Activated naive CD8-positive, alpha-beta T cell treated with anti-CD3 and anti-CD28 coated beads, Interleukin-2, amount 50 U/mL, for 24 hours (primary cell): ENCODE results near the gene IL1RAPL1.

Source experiments
- ATAC-seq: fragments of 150-1000 bp; cut with Tn5 transposase; one replicate; pipeline ENCODE4 v1.10.0; 2021
- DNase-seq: peaks from one replicate; pipeline ENCODE4 v3.0.0; 2021
- H3K27ac Mint-ChIP-seq: one replicate; pipeline ENCODE4 v1.8.0; 2021; ENCODE audit warnings: mild to moderate bottlenecking, mixed read lengths
- H3K27me3 Mint-ChIP-seq: one replicate; pipeline ENCODE4 v1.8.0; 2021; ENCODE audit warnings: mixed read lengths
- H3K36me3 Mint-ChIP-seq: one replicate; pipeline ENCODE4 v1.8.0; 2021; ENCODE audit warnings: low read depth, mixed read lengths
- H3K4me1 Mint-ChIP-seq: one replicate; pipeline ENCODE4 v1.8.0; 2021; ENCODE audit warnings: mixed read lengths
- H3K4me3 Mint-ChIP-seq: one replicate; pipeline ENCODE4 v1.8.0; 2021; ENCODE audit warnings: mild to moderate bottlenecking, moderate library complexity, mixed read lengths
- H3K9me3 Mint-ChIP-seq: one replicate; pipeline ENCODE4 v1.8.0; 2021; ENCODE audit warnings: mixed read lengths

IL1RAPL1 gene

DNA sequence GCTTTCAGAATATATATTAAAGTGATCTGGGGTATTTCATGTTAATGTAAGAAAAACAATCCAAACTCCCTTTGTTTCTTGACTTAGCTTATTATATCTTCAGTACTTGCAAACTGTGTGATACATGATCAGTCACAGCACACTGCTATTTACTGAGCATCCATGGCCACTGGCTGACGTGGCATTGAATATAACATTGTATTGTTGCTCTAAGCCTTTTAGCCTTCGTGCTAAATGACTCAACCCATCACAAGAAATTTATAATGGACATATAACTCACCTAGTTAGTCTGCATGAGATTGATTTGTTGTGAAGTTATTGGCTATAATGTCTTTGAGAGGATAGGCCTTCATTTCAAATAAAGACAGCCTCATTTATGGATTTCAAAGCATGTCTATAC is 642.6 kb downstream of the IL1RAPL1 start:
- DNase-seq: no peak
- Mint-ChIP-seq H3K4me3 (no peak overlapping the region), H3K4me1 (no peaks in the 10 kb centered on the region), H3K9me3 (no peaks in the 10 kb centered on the region), H3K27me3 (no peaks in the 10 kb centered on the region), H3K36me3 (no peaks in the 10 kb centered on the region), H3K27ac (no peak overlapping the region)
- no peak for ATAC-seq

DNA sequence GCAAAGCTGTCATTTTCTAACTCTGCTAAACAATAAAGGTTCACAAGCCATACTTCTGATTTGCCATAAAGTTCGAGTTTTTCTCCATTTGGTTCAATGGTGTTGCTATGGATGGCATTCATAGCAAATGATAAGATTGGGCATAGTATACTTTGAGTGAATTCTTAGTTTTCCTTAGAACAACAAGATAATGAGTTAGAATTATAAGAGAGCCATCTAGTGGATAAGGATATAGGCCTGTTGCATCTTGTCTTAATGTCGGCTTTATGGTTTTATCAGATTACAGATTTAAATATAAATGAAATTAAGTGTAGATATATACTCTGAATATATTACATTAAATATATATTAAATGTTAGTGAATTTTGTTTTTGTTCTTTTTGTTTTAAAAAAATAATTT is 644.6 kb downstream of the IL1RAPL1 start:
- ATAC-seq (no peak), DNase-seq (no peak)
- Mint-ChIP-seq H3K4me1 (no peaks in the 10 kb centered on the region), H3K27me3 (no peaks in the 10 kb centered on the region), H3K36me3 (no peaks in the 10 kb centered on the region), H3K4me3 (no peak overlapping the region), H3K27ac (no peak overlapping the region), H3K9me3 (no peaks in the 10 kb centered on the region)

DNA sequence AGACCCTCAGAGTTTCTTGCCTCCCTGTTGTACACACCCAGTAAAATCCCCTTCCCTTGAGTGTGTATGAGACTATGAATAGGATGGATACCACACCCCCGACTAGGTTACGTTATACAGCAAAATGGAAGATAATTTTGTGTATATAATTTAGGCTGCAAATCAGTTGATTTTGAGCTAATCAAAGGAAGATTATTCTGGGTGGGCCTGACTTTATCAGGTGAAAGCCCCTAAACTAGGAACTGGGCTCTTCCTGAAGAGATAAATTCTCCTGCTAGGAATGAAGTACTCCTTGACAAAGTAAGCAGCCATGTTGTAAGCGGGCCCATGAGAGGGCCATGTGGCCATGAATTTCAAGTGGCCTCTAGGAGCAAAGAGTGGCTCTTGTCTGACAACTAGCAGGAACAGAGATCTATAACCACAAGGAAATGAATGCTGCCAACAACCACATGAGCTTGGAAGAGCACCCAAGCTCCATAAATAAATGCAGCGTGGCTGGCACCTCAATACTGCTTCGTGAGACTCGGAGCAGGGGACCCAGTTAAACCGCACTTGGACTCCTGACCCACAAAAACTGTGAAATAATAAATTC is 646.4 kb downstream of the IL1RAPL1 start:
- no peak overlapping the region for H3K27ac Mint-ChIP-seq
- H3K9me3 Mint-ChIP-seq: no peaks in the 10 kb centered on the region
- DNase-seq (no peak), ATAC-seq (no peak)
- H3K27me3 Mint-ChIP-seq: no peaks in the 10 kb centered on the region
- no peaks in the 10 kb centered on the region for H3K36me3 Mint-ChIP-seq
- no peaks in the 10 kb centered on the region for H3K4me1 Mint-ChIP-seq
- H3K4me3 Mint-ChIP-seq: no peak overlapping the region

DNA sequence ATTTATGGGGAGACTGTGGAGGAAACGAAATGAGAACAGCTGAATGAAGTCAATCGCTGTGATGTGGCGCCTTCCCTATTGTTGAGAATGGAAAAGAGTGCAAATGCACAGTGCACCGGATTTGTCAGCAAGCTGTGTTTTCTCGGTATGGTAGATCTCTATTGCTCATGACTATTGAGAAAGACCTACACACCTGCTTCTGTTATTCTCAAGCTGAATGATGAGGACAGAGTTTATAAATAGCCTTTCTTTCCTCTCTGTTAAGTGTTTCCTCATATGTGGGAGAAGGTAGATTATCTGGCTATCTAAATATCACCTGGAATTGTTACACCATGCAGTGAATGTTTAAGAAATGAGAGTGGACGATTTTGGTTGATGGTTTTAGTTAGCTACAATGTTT is 650.7 kb downstream of the IL1RAPL1 start:
- DNase-seq (no peak), ATAC-seq (no peak)
- H3K27me3 Mint-ChIP-seq: no peaks in the 10 kb centered on the region
- H3K9me3 Mint-ChIP-seq: no peaks in the 10 kb centered on the region
- no peaks in the 10 kb centered on the region for H3K4me1 Mint-ChIP-seq
- H3K4me3 Mint-ChIP-seq: no peak overlapping the region
- no peak overlapping the region for H3K27ac Mint-ChIP-seq
- H3K36me3 Mint-ChIP-seq: no peaks in the 10 kb centered on the region

DNA sequence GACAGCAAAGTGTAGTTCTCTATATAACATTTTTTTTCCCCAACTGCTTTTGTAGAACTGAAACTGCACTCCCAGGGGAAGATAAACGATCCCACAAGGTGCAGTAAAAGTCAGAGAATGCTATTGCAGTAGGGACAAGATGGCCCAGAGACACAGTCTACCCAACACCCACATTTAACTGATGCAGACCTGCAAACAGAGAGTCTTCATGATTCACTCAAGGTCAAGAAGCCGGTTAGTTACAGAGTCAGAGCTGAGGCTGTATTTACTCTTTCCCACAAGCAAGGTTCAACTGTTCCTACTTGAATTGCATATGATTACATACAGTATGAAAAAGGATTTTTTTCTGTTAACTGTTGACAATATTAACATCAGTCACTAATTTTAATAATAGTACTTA is 654.6 kb downstream of the IL1RAPL1 start:
- no peaks in the 10 kb centered on the region for H3K9me3 Mint-ChIP-seq
- ATAC-seq (no peak), DNase-seq (no peak)
- H3K27me3 Mint-ChIP-seq: no peaks in the 10 kb centered on the region
- no peaks in the 10 kb centered on the region for H3K4me1 Mint-ChIP-seq
- H3K36me3 Mint-ChIP-seq: no peaks in the 10 kb centered on the region
- H3K4me3 Mint-ChIP-seq: no peak overlapping the region
- H3K27ac Mint-ChIP-seq: no peak overlapping the region

DNA sequence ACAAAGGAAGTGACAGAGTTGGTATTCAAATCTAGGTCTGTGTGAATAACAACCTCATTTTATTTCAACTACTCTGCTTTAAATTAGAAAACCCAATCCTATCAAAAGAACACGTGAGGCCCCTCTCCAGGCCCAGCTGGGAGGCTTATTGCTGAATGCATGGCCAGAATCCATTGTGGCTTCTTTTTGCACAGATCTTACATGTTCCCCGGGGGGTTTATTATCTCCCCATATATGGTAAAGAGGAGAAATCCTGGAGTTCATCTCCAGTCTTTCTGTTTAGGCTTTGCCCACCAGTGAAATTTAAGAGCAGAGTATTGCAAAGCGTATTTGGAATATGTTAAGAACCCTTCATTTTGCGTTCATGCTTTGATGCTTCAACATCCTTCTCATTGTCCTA is 655.6 kb downstream of the IL1RAPL1 start:
- no peaks in the 10 kb centered on the region for H3K4me1 Mint-ChIP-seq
- DNase-seq (no peak), ATAC-seq (no peak)
- H3K4me3 Mint-ChIP-seq: no peak overlapping the region
- no peak overlapping the region for H3K27ac Mint-ChIP-seq
- no peaks in the 10 kb centered on the region for H3K27me3 Mint-ChIP-seq
- H3K9me3 Mint-ChIP-seq: no peaks in the 10 kb centered on the region
- H3K36me3 Mint-ChIP-seq: no peaks in the 10 kb centered on the region

DNA sequence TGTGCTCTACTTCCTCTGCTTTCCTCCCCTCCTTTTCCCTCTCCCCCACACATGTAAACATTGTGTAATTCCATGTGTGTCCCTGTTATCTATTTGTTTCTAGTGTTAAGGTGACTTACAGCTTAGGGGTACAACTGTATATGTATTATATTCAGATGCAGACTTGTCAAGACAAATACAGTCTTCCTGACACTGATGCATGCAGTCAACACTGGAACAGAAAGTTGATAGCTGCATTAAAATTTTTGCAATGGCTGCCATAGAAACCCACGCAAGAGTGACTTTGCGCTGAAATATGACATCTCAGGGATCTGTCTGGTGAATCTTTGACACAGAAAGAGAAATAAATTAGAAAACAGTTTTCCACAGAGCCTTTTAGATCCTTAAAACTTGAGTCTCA is 656.7 kb downstream of the IL1RAPL1 start:
- H3K36me3 Mint-ChIP-seq: no peaks in the 10 kb centered on the region
- no peaks in the 10 kb centered on the region for H3K27me3 Mint-ChIP-seq
- no peak for ATAC-seq
- no peak overlapping the region for H3K27ac Mint-ChIP-seq
- H3K9me3 Mint-ChIP-seq: no peaks in the 10 kb centered on the region
- H3K4me3 Mint-ChIP-seq: no peak overlapping the region
- H3K4me1 Mint-ChIP-seq: no peaks in the 10 kb centered on the region
- DNase-seq: no peak

DNA sequence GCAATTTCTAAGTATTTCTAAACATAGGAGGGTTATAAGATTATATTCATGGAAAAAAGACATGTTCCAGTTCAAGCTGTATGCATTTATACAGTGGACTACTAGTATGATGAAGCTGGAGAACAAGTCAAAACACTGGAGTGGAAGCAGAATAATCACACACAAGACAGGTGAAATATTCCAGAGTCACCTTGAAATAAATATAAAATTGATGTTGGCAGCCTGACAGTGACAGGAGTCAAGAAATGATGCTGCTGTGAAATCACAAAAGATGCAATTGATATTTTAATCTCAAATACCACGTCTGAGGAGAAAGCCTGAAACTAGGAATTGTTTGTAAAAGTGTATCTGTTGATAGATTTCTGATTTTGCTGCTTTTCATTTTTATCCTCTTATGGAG is 667.3 kb downstream of the IL1RAPL1 start:
- H3K4me1 Mint-ChIP-seq: no peaks in the 10 kb centered on the region
- H3K27ac Mint-ChIP-seq: no peak overlapping the region
- no peaks in the 10 kb centered on the region for H3K36me3 Mint-ChIP-seq
- no peak for ATAC-seq
- no peak overlapping the region for H3K4me3 Mint-ChIP-seq
- no peak for DNase-seq
- H3K9me3 Mint-ChIP-seq: no peaks in the 10 kb centered on the region
- H3K27me3 Mint-ChIP-seq: no peaks in the 10 kb centered on the region

DNA sequence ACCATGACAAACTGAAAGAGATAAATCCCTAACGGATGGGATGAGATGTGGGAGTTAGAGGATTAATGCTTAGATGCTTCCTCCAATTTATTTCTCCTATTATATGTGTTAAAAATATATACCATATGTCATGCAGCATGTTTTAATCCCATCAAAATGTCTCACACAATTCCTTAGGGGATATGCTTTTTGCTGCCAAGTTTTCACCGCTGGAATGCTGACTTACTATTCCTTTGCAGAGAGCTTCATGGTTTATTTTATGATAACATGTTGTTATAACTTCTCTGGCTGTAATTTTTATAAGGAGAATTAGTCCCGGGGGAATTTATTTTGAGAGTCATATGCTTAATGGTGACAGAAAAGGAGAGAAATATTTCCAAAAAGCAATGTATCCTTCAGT is 670.3 kb downstream of the IL1RAPL1 start:
- DNase-seq (no peak), ATAC-seq (no peak)
- Mint-ChIP-seq H3K9me3 (no peaks in the 10 kb centered on the region), H3K4me3 (no peak overlapping the region), H3K27me3 (no peaks in the 10 kb centered on the region), H3K36me3 (no peaks in the 10 kb centered on the region), H3K4me1 (no peaks in the 10 kb centered on the region), H3K27ac (no peak overlapping the region)

DNA sequence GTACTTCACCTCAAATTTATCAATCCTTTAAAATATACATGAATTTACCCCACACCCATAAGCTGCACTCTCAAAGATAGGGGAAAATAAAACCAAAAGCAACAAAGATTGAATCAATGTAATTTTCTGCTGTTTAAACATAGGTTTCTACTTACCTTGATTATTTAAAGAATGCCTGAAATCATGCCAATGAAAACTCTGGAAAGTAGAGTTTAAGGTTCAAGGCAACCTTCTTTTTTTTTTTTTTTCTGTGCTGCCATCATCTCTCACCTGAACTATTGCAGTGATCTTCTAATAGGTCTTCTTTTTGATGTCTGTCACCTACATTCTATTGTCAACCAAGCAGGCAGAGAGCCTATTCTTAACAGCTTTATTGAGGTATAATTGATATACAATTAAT is 682.1 kb downstream of the IL1RAPL1 start:
- Mint-ChIP-seq H3K27ac (no peak overlapping the region), H3K4me3 (no peak overlapping the region), H3K36me3 (no peaks in the 10 kb centered on the region), H3K27me3 (no peaks in the 10 kb centered on the region), H3K4me1 (no peaks in the 10 kb centered on the region), H3K9me3 (peaks cover 9% of the 10 kb centered on the region)
- ATAC-seq: no peak
- no peak for DNase-seq

DNA sequence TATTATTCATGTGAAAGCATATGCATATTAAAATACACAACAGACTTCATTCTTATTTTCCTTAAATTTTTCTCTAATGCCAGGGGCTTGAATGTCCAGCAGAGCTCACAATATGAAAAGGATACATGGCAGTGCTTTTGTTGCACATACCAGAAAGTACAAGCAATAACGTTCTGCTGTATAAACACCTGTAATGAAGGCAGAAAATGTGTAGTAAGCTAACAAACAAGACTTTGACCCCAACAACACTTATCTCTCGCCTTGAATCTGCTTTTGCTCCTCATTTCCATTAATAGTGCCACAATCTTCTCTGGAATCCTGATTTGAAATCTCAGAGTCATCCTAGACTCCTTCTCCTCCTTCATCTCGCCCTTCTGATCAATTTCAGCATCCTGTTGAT is 687.3 kb downstream of the IL1RAPL1 start:
- ATAC-seq: no peak
- Mint-ChIP-seq H3K27me3 (no peaks in the 10 kb centered on the region), H3K4me1 (no peaks in the 10 kb centered on the region), H3K9me3 (peaks cover 3% of the 10 kb centered on the region), H3K27ac (no peak overlapping the region), H3K4me3 (no peak overlapping the region), H3K36me3 (no peaks in the 10 kb centered on the region)
- no peak for DNase-seq

DNA sequence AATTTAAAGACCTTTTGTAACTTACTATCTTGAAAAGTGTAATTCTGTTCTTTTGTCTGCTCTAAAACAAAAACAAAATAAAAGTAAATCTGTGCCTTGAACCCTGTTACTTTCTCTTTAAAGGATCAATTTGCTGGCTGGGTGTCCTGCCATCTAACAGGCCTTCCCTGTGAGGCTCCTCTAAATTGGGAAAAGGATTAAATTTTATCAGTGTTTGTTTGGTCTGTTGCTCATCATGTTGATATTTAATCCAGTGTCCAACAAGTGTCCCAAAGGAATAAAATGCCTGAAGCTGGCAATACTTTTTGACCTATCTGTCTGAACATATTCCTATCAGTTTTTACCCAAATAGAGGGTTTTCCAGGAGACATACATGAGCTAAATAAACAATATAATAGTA is 688.7 kb downstream of the IL1RAPL1 start:
- no peak overlapping the region for H3K27ac Mint-ChIP-seq
- DNase-seq: no peak
- no peak for ATAC-seq
- H3K9me3 Mint-ChIP-seq: peaks cover 3% of the 10 kb centered on the region
- no peak overlapping the region for H3K4me3 Mint-ChIP-seq
- H3K4me1 Mint-ChIP-seq: no peaks in the 10 kb centered on the region
- H3K27me3 Mint-ChIP-seq: no peaks in the 10 kb centered on the region
- no peaks in the 10 kb centered on the region for H3K36me3 Mint-ChIP-seq

DNA sequence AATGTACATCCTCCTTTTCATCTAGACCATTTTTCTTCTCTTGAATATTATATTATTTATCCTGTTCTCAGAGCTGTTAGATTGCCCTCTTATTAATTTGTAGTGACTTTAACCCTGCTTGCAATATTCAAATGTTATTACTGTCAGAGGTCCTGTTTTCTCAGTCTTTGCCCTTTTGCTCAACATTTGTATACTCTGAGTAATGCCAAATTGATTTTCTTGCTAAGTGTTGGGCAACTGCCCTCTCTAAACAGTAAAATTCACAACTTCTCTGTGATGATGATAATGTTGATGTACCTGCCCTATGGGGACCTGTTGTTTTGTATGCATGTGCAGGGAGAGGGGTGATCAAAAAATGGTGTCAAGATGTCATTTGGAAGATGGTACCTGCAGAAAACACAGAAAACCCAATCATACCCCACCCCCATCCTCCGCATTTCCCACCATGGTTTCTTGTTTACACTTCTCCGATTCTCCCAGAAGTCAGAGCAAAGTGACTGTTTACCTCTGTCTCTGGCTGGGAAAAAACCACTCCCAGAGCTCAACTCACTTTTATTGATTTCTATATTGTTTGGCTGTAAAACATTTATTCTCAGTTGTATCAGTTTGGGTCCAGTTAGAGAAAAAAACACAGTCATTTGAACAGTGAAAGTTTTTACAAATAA is 694.0 kb downstream of the IL1RAPL1 start:
- no peaks in the 10 kb centered on the region for H3K27me3 Mint-ChIP-seq
- DNase-seq: no peak
- no peak overlapping the region for H3K27ac Mint-ChIP-seq
- ATAC-seq: no peak
- H3K4me1 Mint-ChIP-seq: no peaks in the 10 kb centered on the region
- H3K9me3 Mint-ChIP-seq: no peaks in the 10 kb centered on the region
- no peak overlapping the region for H3K4me3 Mint-ChIP-seq
- no peaks in the 10 kb centered on the region for H3K36me3 Mint-ChIP-seq

DNA sequence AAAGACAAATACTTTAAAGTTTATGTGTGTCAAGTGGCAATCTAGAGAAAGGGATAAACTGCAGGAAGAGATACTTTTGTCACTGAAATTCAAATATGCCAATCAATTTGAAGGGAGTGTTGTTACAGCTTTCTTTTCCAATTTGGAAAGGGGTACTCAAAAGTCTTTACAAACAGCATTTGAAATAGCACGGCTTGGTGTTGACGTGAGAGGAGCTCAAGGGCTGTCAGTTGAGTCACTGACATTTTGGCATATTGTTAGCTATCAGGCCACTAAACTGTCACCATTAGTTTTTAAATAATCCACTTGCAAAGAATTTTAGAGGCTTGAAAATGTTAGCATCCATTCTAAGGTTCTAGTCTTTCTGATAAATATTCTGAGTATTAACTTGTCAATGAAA is 698.4 kb downstream of the IL1RAPL1 start:
- no peak overlapping the region for H3K27ac Mint-ChIP-seq
- no peaks in the 10 kb centered on the region for H3K9me3 Mint-ChIP-seq
- H3K36me3 Mint-ChIP-seq: no peaks in the 10 kb centered on the region
- no peak overlapping the region for H3K4me3 Mint-ChIP-seq
- no peaks in the 10 kb centered on the region for H3K4me1 Mint-ChIP-seq
- ATAC-seq (no peak), DNase-seq (no peak)
- H3K27me3 Mint-ChIP-seq: no peaks in the 10 kb centered on the region

DNA sequence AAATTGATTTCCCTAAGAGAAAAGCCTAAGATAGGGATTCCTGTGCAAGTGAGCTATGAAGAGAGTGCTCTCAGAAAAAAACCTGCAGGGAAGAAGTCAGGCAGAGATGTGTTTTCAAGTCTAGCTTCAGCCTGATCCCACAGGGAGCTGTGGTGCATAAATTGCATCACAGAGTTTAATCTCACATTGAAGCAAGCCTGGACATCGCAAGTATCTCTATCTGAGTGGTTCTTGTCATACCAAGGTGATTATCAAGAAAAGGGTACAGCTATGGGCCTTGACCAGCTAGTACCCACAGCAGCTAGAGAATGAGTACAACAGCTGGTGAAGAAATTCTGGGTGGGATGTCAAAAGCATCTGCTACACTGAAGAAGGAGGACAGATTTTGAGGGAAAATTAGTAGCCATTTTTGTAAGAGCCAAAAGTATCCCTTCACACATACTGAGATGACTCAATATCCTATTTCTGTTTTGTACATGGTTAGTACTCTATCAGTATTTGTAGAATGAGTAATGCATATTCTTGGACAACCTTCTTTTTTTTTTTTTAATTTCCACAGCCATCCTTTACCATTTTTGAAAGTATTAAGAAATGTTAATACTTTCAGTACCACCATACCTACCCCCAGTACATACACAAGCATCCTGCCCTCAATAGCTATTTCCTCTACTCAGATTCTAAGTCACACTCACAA is 708.9 kb downstream of the IL1RAPL1 start:
- H3K4me1 Mint-ChIP-seq: no peaks in the 10 kb centered on the region
- H3K4me3 Mint-ChIP-seq: no peak overlapping the region
- no peaks in the 10 kb centered on the region for H3K36me3 Mint-ChIP-seq
- no peaks in the 10 kb centered on the region for H3K27me3 Mint-ChIP-seq
- H3K9me3 Mint-ChIP-seq: no peaks in the 10 kb centered on the region
- ATAC-seq: no peak
- no peak overlapping the region for H3K27ac Mint-ChIP-seq
- no peak for DNase-seq
